ENCODE data around the gene TAS2R14.

Gene TAS2R14

DNA sequence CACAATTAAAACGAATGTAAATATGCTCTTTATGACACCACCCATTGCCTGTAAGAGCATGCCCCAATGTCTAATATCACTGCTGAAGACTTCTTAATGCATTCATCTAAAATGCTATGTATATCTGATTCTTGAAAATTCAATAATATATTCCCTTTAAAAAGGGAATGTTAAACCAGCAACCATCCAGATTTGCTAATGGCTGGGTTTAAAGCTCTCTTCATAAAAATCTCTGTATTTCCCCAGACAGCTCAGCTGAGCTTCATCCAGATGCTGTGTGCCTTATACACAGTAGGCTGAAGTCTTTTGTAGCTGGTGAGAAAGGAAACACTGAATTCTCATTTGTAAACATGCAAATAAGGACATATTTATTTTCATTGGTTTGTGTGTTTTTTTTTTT, at the start of gene TAS2R14:
TAS2R14 (minus strand) TSS at position 101 of the 400 bp plus-strand sequence; CDS start at position 45, 56 bp downstream.
- no peak for DNase-seq (ENCODE audit: low read depth, low spot score)

DNA sequence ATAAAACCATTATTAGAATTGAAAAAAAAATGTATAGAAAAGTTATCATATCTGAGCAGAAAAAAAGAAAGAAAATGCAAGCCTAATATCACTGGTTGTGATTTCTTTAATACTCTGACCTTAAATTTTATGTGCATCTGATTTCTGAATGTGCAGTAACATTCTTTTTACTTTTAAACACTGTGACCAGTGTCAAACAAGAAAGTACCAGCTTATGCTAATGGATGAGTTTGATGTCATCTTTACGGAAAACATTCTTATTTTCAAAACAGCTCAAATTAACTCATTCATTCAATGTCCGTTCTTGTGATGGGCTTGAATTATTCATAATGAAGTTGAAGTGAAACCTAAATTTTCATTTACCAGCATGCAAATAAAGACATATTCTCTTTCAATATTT, 47.7 kb upstream of the TAS2R14 start, which contains the start of gene TAS2R50:
TAS2R50 (minus strand) TSS at position 101 of the 400 bp plus-strand sequence; CDS start at position 49, 52 bp downstream.
- DNase-seq (ENCODE audit: low read depth, low spot score): no peak

GRCh38 chr12:10982244-10982643, 43.2 kb upstream of the TAS2R14 start:
- no peak for DNase-seq (ENCODE audit: low read depth, low spot score)

DNA sequence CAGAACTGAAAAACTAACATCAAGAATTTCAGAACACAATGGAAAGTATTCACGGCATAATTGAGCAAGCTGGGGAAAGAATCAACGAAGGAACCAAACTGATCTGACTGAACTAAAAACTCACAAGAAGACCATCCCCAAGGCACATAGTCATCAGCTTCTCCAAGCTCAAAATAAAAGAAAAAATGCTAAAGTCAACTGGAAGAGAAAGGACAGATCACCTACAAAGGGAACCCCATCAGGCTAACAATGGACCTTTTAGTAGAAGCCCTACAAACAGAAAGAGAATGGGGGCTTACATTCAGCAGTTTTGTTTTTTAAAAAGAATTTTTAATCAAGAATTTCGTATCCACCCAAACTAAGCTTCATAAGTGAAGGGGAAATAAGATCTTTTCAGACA, 35.9 kb upstream of the TAS2R14 start:
- DNase-seq (ENCODE audit: low read depth, low spot score): no peak

DNA sequence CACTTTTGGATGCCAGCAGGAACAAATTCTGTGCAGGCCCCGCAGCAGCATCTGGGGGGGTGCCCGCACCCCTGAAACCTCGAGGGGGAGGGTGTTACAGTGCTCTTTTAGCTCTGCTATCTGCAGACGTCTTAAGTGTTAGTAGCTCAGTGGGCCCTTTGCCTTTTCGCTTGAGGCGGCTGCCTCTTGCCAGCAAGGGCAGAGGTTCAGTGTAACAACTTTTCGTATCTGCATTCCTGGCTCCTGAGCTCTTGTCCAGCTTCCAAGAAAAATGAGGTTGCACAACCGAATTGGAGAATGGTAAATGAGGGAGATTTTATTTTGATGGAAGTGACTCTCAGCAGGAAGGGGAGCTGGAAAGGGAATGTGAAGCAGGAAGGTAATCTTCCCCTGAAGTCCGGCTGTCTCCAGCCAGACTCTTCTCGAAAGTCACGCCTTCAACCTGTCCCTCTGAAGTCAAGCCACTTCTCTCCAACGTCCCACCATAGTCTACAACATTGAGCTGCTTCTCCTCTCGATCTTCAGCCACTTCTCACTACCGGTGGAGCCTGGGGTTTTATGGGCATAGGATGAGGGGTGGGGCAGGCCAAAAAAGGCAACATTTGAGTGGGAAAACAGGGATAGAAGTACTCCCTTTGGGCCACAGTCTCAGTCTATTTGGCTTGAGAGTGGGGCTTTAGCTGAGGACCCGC, 29.8 kb upstream of the TAS2R14 start:
- DNase-seq (ENCODE audit: low read depth, low spot score): no peak

- no peak for DNase-seq (ENCODE audit: low read depth, low spot score)
Measured at GRCh38 chr12:10967409-10967808, 28.3 kb upstream of the TAS2R14 start.

- no peak for DNase-seq (ENCODE audit: low read depth, low spot score)
Measured at GRCh38 chr12:10966314-10966713, 27.3 kb upstream of the TAS2R14 start.

- DNase-seq (ENCODE audit: low read depth, low spot score): no peak
Measured at GRCh38 chr12:10965476-10965875, 26.4 kb upstream of the TAS2R14 start.

DNA sequence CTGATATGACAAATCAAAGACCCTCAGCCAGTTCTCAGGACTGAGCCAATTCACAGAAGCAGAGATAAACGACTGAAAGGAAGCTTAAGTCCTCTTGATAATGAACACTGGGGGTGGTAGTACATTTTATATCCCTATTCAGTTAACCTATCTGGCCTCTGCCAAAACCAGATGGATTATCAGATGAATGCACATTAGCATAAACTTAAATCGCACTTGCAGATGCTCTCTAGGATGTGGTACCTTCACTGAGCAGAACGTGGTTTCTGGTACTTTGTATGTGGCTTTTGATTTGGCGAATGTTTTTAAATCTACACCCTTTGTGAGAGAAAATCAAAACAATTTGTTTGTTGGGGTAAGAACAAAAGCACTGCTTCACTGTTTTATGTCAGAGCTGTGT, 21.1 kb upstream of the TAS2R14 start:
- DNase-seq (ENCODE audit: low read depth, low spot score): no peak

DNA sequence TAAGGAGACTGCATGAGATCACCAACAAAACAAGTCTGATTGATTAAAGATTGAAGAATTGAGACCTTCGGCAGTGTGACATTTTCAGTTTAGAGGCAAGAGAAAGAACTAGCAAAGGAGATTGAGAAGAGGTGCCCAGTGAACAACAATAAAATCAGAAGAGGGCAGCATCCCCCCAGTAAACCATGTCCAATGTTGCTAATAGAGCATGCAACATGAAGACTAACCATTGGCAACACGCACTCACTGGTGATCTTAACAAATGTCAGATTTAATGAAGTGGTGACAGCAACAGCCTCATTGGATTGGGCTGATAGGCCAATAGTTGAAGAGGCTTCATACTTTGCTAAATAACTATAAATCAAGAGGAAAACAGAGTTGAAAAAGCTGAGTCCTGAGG, 20.7 kb upstream of the TAS2R14 start:
- no peak for DNase-seq (ENCODE audit: low read depth, low spot score)

GRCh38 chr12:10957741-10958140, 18.7 kb upstream of the TAS2R14 start:
- no peak for DNase-seq (ENCODE audit: low read depth, low spot score)

GRCh38 chr12:10956085-10956484, 17.0 kb upstream of the TAS2R14 start:
- DNase-seq (ENCODE audit: low read depth, low spot score): no peak

- no peak for DNase-seq (ENCODE audit: low read depth, low spot score)
Measured at GRCh38 chr12:10952645-10953044, 13.6 kb upstream of the TAS2R14 start.

GRCh38 chr12:10943167-10943566, 4.1 kb upstream of the TAS2R14 start:
- no peak for DNase-seq (ENCODE audit: low read depth, low spot score)

GRCh38 chr12:10941916-10942607, 3.0 kb upstream of the TAS2R14 start:
- no peak for DNase-seq (ENCODE audit: low read depth, low spot score)

GRCh38 chr12:10941369-10941768, 2.3 kb upstream of the TAS2R14 start:
- DNase-seq (ENCODE audit: low read depth, low spot score): no peak

- no peak for DNase-seq (ENCODE audit: low read depth, low spot score)
Measured at GRCh38 chr12:10940389-10940788, 1.3 kb upstream of the TAS2R14 start.

DNA sequence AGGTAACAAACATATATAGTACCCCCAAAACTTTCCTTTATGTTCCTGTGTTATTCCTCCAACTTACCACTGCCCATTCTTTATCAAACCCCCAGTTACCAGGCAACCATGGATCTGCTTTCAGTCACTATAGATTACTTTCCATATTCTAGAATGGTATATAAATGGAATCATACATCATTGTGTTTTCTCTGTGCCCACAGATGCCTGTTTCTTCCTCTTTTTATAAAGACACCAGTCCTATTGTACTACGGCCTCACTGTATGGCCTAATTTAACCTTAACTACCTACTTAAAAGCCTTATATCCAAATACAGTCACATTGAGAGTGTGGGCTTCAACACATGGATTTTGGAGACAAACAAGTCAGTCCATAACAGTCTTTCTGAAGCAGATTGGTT, 2.6 kb downstream of the TAS2R14 start:
- DNase-seq (ENCODE audit: low read depth, low spot score): no peak

GRCh38 chr12:10928746-10929286, 10.2 kb downstream of the TAS2R14 start, which contains the start of gene PRH2:
PRH2 (plus strand) TSS chr12:10929236; CDS start chr12:10929274, 38 bp downstream.
- DNase-seq (ENCODE audit: low read depth, low spot score): no peak

DNA sequence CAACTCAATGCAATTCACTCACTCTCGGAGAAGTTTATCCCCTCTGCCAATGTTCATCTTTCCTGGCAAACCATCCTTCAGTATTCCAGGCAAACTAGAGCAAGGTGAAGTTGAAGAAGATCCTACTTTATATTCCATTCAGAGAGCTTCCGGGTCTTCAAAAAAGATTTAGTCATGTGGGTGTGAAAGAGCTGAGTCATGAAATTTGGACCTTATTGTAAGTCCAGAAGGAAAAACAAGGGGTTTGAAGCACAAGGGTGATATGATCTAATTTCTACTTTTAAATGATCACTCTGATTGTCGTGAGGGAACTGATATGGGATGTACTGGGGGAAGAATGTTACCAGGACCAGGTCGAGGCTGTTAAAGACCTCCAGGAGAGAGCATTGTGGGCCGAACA, 12.8 kb downstream of the TAS2R14 start:
- no peak for DNase-seq (ENCODE audit: low read depth, low spot score)

DNA sequence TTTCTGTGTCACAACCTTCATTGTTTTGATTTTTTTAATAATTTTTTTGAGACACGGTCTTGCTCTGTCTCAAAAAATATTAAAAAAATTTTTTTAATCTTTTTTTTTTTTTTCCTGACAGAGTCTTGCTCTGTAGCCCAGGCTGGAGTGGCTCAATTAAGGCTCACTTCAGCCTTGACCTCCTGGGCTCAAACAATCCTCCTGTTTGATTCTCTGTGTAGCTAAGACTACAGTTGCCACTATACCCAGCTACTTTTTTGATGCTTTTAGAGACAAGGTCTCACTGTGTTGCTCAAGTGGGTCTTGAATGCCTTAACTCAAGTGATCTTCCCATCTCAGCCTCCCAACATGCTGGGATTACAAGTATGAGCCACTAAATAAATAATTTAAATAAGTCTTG, 19.3 kb downstream of the TAS2R14 start:
- DNase-seq (ENCODE audit: low read depth, low spot score): no peak

DNA sequence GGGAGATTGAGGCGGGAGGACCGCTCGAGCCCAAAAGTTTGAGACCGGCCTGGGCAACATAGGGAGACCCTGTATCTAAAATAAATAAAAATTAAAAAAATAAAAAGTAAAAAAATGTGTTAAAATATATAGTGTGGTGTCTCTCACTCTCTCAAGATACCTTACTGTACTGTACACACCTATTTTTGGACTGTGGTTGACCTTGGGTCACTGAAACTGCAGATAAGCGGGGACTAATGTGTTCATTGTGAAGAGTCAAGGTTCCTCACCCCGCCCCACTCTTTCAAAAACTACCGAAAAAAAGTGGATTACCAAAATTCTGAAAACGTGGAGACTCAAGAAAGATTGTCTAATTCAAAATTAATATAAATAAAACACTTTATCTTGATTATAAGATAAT, 28.7 kb downstream of the TAS2R14 start:
- DNase-seq (ENCODE audit: low read depth, low spot score): no peak

- DNase-seq (ENCODE audit: low read depth, low spot score): no peak
Measured at GRCh38 chr12:10909462-10909861, 29.6 kb downstream of the TAS2R14 start, which contains the start of gene TAS2R13. TAS2R13 (minus strand) TSS chr12:10909562; CDS start chr12:10909298, 264 bp downstream.

Measured in activated naive CD8-positive, alpha-beta T cell treated with anti-CD3 and anti-CD28 coated beads, Interleukin-2, amount 50 U/mL, for 16 hours (primary cell).